Measurements from ENCODE around the gene SNCA. TPM values are rescaled to one million over a fixed set of nuclear protein-coding genes. Genes with fewer than 3 reads are reported as not detected.

SNCA gene
- total RNA-seq, 1 donor from 2014 or later = 13.4 TPM

DNA sequence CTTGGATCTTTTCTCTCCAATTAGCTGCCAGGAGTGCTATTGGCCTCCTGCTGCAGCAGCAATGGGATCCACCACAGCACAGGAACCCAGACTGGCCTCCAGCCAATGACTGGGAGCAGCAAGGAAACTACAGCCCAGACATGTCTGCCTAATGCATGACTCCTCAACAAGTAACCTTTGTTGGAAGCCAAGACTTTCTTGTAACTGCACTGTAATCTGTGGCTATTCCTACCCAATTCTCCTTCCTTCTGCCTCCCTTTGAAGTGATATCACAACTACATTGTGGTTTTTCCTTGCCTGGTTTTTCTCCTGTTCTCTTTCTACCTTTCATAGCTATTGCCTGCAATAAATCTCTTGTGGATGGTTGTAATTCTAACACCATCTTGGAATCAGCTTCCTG lies 39.8 kb downstream of the SNCA start:
- DNase-seq (ENCODE audit: low spot score, unreplicated experiment) = no peak
- Mint-ChIP-seq H3K27me3 (no peaks in the 10 kb centered on the region), H3K9me3 (ENCODE audit: low read depth) (no peaks in the 10 kb centered on the region), H3K36me3 (ENCODE audit: insufficient read depth) (no peaks in the 10 kb centered on the region), H3K27ac (peak overlapping the region; percentile 59), H3K4me3 (ENCODE audit: low read depth) (no peak overlapping the region), H3K4me1 (ENCODE audit: low read depth) (peaks cover 1% of the 10 kb centered on the region)
- TF ChIP-seq, protein P1, sequence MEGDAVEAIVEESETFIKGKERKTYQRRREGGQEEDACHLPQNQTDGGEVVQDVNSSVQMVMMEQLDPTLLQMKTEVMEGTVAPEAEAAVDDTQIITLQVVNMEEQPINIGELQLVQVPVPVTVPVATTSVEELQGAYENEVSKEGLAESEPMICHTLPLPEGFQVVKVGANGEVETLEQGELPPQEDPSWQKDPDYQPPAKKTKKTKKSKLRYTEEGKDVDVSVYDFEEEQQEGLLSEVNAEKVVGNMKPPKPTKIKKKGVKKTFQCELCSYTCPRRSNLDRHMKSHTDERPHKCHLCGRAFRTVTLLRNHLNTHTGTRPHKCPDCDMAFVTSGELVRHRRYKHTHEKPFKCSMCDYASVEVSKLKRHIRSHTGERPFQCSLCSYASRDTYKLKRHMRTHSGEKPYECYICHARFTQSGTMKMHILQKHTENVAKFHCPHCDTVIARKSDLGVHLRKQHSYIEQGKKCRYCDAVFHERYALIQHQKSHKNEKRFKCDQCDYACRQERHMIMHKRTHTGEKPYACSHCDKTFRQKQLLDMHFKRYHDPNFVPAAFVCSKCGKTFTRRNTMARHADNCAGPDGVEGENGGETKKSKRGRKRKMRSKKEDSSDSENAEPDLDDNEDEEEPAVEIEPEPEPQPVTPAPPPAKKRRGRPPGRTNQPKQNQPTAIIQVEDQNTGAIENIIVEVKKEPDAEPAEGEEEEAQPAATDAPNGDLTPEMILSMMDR (IDR thresholded peaks at IDR 0.05; ENCODE audit: unreplicated experiment) = no peak

DNA sequence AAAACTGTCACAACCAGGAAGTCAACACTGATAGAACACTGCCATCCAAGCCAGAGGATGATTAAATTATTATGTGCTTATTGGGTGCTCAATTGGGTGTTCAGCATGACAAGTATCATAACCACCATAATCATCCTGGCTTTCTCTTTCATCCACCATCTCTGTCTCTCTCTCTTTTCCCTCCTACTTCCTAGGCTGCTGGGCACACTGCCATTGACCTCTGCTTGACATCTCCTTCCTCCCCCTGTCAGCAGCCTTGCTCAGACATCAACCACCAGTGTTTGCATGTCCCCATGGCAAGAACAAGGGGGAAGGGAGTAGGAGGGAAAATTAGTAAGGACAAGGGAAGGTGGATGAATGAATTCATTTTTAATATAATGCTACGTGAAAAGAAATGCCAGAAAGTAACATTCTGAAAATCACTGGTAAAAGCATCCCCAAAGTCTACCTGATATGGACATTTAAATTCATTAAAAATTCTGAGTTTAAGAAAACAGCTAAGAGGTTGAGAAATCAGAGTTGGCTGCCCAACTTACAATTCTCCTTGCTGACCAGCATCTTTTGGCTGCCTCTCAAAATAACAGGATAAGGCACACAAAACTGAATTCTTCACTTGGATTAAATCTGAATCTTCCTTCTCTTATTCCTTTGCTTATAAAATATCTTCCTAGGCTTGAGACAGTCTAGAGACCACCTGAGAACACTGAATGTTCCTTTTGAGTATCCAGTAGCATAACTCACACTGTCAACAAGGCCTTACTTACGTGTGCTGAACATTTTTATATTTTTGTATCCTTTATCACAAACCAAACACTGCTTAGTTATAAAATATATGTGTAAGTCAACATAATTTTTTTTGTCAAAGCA lies 48.5 kb downstream of the SNCA start:
- Mint-ChIP-seq H3K27me3 (no peaks in the 10 kb centered on the region), H3K4me1 (ENCODE audit: low read depth) (peaks cover 2% of the 10 kb centered on the region), H3K36me3 (ENCODE audit: insufficient read depth) (no peaks in the 10 kb centered on the region), H3K4me3 (ENCODE audit: low read depth) (no peak overlapping the region), H3K9me3 (ENCODE audit: low read depth) (no peaks in the 10 kb centered on the region), H3K27ac (no peak overlapping the region)
- no peak for DNase-seq (ENCODE audit: low spot score, unreplicated experiment)
- TF ChIP-seq, protein P1 (IDR thresholded peaks at IDR 0.05; ENCODE audit: unreplicated experiment) = no peak

DNA sequence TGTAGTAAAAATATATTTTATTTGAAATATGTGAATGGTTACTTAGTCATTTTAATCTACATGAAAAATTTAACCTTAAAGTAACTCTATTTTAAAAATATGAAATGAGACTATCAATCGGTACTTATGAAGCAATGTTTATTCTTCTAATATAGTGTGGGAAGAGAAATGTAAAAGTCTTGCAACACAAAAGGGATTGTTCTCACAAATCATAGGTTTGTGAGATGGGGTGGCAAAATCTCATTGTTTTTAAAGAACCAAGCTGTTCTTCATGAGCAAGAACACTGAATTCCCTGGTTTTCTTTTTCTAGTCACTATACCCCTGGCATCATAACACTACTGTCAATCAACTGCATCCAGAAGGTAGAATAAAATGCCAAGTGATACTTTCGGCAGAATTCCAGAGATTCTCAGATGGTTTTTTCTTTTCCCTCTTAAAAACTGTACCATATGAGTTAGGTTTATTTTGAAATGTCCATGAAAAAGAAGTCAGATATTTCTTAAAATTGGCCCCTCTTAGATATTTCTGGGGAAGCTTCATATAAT lies 52.2 kb downstream of the SNCA start:
- Mint-ChIP-seq H3K36me3 (ENCODE audit: insufficient read depth) (peaks cover 2% of the 10 kb centered on the region), H3K4me3 (ENCODE audit: low read depth) (no peak overlapping the region), H3K4me1 (ENCODE audit: low read depth) (peaks cover 2% of the 10 kb centered on the region), H3K9me3 (ENCODE audit: low read depth) (peaks cover 5% of the 10 kb centered on the region), H3K27me3 (no peaks in the 10 kb centered on the region), H3K27ac (no peak overlapping the region)
- no peak for DNase-seq (ENCODE audit: low spot score, unreplicated experiment)
- TF ChIP-seq, protein P1 (IDR thresholded peaks at IDR 0.05; ENCODE audit: unreplicated experiment) = no peak

DNA sequence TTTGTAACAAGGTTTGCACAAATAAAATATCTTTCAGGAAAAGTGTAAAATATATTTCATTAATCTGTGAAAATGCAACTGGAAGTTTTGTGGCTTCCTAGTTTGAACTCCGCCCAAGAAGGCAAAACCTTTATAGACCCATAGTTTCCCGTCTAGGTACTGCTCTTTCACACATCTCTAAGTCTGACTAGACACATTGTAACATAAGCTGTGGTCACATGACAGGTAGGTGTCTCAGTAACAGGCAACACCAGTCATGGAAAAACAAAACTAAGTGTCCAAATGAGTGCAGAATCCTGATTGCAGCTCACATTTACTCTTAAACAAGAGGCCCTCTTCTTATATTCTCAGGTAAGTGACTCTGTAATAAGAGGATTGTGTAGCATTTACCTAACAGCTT lies 55.6 kb downstream of the SNCA start:
- H3K27me3 Mint-ChIP-seq = no peaks in the 10 kb centered on the region
- H3K9me3 Mint-ChIP-seq (ENCODE audit: low read depth) = peaks cover 37% of the 10 kb centered on the region
- H3K4me3 Mint-ChIP-seq (ENCODE audit: low read depth) = no peak overlapping the region
- DNase-seq (ENCODE audit: low spot score, unreplicated experiment) = no peak
- TF ChIP-seq, protein P1 (IDR thresholded peaks at IDR 0.05; ENCODE audit: unreplicated experiment) = no peak
- H3K36me3 Mint-ChIP-seq (ENCODE audit: insufficient read depth) = peaks cover 20% of the 10 kb centered on the region
- H3K4me1 Mint-ChIP-seq (ENCODE audit: low read depth) = no peaks in the 10 kb centered on the region
- no peak overlapping the region for H3K27ac Mint-ChIP-seq

DNA sequence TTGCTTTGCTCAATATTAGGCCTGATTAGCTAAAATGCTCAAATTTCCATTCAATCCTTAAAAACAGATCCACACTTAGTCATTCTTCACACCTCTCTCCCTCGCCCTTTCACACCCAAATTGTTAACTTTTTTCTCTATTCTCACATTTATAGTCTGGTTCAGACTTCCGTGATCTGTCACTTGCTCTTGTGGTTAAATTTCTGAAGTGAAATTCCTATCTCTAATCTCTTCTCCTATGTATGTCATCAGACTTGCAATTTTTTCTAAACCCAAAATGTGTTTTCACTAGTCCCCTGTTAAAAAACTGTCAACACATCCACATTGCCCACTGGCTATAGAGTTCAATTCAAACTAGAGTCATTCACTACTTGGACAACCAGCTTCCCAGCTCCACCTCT lies 63.2 kb downstream of the SNCA start:
- H3K36me3 Mint-ChIP-seq (ENCODE audit: insufficient read depth) = peaks cover 18% of the 10 kb centered on the region
- H3K4me1 Mint-ChIP-seq (ENCODE audit: low read depth) = no peaks in the 10 kb centered on the region
- peaks cover 36% of the 10 kb centered on the region for H3K9me3 Mint-ChIP-seq (ENCODE audit: low read depth)
- H3K27me3 Mint-ChIP-seq = no peaks in the 10 kb centered on the region
- DNase-seq (ENCODE audit: low spot score, unreplicated experiment) = no peak
- H3K4me3 Mint-ChIP-seq (ENCODE audit: low read depth) = no peak overlapping the region
- TF ChIP-seq, protein P1 (IDR thresholded peaks at IDR 0.05; ENCODE audit: unreplicated experiment) = no peak
- H3K27ac Mint-ChIP-seq = no peak overlapping the region

All from progenitor cell of endocrine pancreas (in vitro differentiated cells).